HG02973 (cell line): ENCODE data around the gene PTRHD1.

Experiments used
- ATAC-seq: cut with Tn5 transposase; IDR thresholded peaks from one replicate; pipeline ENCODE4 v1.9.1; 2021; ENCODE audit warnings: moderate library complexity; ENCODE audit not compliant: unreplicated experiment

PTRHD1 gene

DNA sequence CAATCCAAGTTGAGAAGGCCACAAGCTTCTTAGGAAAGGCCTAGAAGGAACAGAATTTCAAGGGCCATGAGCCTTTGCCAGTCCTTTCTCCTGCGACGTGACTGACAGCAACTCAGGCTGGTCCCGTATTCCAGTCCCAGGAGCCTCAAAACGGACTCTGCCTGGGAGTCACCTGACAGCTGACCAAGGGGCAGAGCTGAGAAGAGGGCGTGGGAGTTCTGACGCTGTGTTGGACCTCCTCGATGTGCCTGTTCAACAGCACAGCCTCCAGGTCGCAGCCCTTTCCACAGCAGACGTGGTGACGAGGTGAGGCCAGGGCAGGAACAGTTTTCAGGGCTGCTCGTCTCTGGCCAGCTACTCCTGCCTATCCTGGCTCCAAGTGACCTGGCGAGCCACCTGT, 37.6 kb upstream of the PTRHD1 start:
- no peak for ATAC-seq

DNA sequence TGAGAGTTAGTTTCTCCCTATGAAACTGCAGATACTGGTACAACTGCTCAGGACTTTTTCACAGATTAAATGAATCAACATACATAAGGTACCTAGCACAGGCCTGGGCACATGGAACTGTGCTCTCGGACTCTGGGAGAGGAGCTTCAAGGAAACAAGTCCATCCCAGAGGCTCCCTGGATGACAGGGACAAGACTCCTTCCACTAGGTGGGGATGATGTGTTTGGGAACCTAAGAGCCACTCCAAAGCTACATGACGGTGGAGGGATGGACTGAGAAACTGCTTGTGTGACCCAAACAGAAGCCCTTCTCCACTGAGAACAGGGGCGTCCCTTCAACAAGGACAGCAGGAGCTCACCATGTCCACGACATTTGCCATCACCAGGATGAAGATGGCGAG, 37.2 kb upstream of the PTRHD1 start:
- ATAC-seq, result no peak

DNA sequence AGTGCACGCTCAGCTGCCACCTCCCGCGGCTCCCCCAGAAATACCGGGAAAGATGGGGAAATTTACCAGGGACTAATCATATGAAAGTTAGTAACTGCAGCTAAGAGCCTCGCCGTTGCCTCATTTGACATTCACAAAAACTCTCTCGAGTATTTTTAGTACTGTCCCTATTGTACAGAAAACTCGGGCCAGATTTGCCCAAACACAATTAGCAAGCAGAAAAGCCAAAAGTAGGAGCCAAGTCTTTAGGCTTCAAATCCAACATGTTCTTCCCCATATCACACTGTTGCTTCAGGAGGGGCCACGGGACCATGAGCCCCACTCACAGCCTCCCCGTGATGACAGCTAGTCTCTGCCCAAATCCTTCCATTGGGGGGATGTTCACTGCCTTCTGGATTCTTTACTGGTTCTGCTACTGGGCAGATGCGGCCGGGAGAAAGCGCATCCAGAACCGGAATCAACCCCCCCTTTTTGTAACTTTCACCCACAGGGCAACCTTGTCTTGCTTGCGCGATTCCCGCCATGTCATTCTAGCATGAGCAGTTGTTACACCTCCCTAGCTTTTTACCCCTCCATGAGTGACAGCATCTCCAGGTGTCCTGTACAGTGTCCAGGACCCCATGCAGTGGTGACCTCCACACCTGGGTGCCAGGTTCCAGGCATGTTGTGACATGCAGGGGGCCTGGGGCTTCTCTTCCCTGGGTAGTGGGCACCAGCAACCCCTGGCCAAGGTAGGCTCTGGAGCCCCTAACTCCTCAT, 35.2 kb upstream of the PTRHD1 start:
- ATAC-seq, result no peak

DNA sequence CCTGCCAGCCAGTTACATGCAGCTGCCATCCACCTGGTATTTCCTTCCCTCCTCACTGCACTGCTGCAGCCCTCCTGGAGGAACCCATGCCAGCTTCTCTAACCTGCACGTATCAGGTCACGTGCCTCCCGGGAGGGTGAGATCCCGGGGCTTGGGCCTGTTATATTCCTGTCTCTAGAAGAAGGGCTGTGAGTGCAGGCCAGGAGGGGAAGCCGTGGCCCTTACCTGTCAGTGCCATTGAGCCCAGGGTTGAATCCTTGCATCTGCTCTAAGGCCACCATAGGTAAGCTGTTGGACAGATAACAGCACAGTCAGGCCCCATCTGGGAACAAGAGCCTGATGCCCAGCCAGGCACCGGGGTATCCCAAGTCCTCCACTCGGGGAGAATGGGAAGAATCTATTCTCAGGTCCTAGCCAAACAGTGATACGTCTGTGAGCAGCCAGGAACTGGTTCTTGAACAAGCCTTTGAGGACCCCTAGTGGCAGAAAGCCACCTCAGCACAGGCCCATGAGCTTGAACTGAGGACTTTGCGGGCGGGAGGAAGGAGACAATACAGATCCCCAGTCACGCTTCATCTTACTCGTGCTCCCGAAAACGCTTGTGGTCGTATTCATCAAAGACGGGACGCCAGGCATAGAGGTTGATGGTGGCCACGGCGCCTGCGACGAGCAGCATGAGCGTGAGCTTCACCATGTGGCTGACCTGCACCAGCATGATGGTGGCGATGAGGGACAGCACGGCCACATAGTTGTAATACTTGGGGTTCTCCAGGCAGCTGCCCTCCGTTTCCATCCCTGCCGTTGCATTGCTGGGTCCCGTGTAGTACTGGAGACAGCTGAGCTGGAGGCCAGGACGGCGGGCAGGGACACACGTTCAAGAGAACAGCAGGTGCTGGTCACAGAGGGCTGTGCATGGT, 34.4 kb upstream of the PTRHD1 start:
- ATAC-seq, result peak; percentile 66

DNA sequence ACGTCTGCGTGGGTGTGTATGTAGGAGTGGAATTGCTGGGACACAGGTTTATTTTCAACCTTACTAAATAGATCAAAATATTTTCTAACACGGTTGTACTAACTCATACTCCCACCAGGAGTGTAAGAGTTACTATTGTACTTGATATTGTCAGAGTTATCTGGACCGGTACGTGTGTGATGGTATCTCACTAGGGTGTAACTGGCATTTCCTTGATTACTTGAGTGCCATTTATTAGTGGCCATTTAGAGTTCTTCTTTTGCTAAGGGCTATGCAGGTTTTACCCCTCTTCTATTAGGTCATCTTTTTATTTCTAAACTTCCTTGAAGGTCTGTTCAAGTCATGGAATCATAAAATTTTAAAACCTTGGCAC, 33.6 kb upstream of the PTRHD1 start:
- no peak for ATAC-seq

DNA sequence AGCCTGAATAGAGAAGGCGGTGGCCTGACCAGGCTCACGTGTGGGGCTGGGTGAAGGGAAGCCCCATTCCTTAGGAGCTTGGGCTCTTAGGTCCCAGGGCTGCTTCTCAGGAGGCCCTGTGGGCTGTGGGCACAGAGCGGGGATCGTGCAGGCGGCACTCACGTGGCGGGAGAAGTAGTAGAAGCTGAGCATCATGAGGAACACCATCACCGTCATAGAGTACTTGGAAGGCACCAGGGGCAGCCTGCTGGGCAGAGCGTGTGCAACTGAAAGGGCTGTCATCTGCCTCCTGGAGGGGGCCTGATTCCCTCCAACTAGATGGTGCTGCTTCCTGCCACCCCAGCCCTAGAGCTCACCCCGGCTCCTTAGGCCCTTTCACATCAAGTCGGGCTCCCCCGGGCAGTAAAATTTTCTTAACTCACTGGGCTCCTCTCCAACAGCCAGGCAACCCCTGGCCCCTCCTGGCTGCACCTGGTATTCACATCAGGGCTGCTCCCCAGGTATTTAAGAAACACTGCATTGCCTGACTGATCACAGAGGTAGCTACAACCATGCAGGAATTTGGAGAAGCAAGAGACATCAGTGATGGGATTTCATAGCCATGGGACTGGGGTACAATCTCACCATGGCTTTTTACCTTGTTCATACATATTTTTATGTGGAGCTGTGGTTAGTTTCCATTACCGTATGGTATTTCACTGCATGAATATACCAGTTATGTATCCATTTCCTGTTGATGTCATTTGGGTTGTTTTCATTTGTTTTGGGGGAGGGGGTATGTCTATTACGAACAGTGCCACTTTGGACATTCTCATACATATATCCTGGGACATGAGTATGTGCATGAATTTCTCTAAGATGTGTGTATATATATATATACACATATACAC, 32.9 kb upstream of the PTRHD1 start:
- no peak for ATAC-seq

DNA sequence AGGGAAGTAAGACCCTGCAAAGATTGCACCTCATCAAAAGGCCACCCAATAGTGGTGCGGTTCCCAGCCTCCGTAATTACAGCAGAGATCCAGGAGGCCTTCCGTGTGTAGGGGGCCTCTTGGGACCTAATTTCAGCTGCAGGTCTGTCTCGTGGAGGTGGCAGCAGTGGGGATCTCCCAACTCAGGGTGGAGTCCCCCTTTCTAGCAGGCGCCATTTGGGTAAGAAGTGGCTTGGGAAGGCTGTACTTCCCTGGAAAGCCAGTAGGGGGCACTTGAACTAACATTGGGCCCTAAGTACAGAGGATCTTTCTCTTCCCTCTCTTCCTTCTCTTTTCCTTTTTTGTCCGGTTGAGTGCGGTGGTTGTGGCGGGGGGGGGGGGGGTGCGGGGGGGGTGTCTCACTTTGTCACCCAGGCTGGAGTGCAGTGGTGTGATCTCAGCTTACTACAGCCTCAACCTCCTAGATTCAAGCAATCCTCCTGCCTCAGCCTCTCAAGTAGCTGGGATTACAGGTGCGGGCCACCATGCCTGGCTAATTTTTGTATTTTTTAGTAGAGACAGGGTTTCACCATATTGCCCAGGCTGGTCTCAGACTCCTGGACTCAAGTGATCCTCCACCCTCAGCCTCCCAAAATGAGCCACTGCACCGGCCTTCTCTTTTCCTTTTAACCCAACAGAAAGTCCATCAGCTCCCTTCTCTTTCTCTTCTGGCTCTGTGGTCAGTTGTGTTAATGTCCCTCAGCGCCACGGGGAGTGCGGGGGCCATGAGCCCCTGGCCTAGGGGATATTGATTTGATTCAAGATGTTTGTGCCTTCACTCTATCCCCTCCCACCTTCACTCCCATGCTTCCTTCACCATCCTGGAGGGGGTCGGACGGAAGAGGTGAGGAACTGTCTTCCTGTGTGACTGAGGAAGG, 32.0 kb upstream of the PTRHD1 start:
- no peak for ATAC-seq

DNA sequence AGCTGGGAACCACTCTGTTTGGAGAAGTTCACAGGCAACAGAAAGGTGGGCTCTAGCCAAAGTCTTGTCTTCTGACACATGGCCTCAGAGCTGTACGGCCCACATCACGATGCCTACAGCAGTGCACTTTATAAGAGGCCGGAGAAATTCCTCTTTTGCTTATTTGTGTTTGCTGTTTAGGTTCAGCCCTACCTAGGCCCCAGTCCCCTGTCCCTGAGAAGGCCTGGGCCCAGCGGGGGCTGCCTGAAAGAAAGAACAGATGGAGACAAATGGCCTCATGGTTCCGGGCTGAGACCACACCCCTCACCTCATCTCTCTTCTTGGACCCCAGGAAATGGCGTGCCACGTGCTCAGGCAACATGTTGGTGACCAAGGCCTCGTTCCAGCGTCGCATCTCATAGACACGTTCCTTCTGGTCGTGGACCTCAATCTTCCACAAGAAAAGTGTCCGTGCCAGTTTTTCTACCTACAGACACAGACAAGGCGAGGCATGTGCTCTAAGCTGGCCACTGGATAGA, 30.9 kb upstream of the PTRHD1 start:
- no peak for ATAC-seq

DNA sequence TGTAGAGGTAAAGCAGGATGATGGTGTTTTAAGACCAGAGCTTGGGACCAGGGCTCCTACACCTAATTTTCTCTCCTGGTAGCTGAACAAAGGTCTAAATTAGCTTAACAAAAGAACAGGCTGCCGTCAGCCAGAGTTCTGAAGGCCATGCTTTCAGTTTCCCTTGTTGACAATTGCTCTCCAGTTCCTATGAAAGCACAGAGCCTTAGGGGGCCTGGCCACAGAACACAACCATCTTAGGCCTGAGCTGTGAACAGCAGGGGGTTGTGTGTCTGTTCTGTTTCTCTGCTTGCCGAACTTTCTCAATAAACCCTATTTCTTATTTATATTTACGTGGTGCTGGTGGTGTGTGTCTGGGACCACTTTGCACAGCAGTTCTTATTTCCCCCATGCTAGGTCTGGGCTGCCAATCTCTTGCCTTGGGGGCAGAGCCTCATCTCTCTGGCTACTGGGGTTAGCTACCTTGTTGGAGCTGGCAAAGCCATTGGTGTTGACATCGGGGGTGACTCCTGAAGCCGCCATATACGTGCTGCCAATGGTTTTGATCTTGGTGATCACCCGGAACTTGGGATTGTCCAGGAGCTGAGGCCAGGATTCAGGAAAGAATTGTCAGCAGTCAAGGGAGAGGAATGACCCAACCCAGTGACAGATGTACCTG, 29.0 kb upstream of the PTRHD1 start:
- no peak for ATAC-seq

DNA sequence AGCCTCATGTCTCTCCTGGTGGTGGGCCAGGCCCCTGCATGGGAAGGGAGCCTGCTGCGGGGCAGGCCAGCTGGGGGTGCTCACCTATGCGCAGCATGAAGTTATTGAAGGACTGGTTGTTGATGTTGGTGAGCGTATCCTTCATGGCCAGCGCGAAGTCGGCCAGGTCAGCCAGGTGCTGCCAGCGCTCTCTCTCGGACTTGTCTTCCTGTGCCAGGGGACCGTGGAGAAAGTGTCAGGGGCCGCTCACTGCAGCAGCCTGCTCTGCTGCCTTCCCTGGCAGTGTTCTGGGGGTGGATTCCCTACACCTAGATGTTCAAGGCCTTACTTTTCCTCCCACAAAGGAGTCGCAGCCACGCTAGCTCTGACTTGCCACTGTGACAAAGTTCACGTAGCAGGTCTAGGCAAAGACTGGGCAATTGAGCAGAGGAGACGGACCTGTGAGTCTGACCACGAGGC, 28.3 kb upstream of the PTRHD1 start:
- no peak for ATAC-seq

DNA sequence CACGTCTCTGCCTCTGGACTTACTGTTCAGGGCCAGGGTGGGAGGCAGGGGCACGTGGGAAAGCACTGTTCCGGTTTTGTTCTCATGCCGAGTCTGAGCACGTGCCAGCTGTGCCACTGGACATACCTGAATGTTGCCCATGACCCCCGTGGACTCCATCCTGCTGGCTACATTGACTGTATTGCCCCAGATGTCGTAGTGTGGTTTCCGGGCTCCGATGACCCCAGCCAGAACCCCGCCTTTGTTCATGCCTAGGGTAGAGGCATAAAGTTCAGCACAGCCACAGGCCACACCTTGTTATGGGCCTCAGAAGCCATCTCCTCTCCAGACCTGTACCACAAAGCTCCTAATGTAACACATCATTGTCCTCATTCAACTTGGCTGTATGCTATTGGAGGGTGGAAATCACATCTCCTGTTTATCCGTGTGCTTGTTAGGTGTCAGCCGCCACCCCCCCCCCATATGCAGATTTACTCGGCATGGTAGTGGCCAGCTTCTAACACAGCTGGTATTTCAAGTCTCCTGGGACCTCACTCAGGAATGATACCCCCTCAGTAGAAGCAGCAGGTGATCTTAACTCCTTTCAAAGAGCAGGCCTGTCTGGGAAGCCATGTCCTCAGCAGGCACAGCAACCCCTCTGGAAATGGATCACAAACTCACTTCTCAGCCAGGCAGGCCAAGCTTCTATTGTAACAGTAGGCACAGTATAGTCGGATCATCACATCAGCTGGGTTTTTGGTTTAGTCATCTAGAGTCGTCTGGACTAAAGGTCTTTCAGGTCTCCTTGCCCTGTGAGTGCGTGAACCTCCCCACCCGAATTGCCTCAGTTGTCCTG, 27.6 kb upstream of the PTRHD1 start:
- ATAC-seq, result no peak

DNA sequence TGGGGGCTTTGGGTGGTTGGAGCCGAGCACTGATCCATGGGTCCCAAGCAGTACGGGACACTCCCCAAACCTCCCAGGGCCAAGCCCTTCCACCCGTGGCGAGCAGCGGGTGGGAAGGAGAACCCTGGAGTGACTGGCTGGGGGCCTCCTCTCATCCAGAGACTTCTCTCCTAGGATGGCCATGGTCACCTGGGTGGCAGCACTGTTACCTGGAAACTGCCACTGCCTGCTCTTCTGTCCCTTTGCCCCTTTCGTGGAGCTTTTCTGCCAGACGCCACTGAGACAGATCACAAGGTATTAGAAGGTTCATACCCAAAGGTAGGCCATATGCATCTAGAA, 27.0 kb upstream of the PTRHD1 start:
- ATAC-seq, result no peak

DNA sequence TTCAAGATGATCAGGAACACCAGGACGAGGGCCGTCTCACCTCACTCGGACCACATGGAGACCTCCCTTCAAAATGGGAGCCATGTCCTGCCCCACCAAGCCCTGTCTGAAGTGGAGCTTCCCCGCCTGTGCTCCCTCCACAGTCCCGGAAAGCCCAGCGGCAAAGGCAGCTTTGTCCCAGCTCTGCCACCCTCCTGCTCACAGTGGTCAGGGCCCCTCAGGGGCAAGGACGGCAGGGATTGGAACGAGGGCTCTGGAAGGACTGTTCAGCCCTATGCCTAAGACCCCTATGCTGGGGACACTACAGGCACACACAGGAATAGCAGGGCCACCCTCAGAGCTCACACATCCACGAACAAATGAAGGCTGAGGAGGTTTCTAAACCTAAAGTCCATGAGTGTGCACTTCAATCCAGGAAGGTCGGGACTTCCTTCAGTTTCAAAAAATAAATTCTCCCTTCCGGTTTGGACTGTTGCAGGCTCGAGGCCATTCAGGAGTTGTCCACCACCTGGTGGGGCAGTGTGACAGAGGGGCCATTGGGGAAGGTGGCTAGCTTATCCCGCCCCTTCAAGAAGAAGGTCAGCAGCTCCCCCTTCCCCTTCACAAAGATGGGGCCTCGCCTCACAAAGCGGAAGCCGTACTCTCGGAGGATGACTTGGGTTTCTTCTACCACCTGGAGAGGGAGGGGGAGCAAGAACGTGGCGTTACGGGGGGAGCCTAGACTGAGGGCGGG, 26.4 kb upstream of the PTRHD1 start:
- no peak for ATAC-seq

DNA sequence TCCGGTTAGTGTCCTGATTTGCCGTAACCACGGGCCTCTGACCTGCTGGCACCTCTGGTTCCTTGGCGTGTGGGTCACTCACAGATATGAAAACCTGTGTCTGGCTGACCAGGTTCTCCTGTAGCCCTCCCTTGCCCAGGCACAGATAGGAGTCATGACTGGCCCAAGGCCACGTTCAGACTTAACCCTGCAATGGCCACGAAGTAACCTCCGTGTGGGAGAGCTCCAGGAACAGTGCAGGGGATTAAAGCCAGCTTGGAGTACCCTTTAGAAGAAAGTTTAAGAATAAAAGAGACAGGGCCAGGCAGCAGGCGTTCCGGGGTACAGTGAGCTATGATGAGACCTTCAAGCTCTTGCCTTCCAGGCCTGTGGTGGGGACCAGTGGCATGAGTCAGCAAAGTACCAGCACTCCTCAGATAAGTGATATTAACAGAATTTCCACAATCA, 25.6 kb upstream of the PTRHD1 start:
- no peak for ATAC-seq

DNA sequence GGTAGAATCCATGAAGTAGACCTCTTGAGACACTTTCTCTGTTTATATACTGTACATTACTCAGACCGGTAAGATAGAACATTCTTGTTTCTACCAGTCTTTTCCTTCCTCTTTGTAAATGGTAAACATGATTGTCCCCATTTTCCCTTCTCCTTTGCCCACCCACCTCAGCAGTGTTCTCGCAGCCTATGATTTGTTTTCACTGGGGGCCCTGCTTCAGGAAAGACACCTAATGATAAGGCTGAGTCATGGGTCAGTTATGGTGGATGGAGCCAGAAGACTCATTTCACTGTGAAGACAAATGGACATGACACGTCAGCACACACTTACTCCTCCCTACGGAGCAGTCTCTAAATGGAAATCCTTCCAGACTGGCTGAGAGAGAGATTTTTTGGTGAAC, 23.7 kb upstream of the PTRHD1 start:
- ATAC-seq, result no peak

DNA sequence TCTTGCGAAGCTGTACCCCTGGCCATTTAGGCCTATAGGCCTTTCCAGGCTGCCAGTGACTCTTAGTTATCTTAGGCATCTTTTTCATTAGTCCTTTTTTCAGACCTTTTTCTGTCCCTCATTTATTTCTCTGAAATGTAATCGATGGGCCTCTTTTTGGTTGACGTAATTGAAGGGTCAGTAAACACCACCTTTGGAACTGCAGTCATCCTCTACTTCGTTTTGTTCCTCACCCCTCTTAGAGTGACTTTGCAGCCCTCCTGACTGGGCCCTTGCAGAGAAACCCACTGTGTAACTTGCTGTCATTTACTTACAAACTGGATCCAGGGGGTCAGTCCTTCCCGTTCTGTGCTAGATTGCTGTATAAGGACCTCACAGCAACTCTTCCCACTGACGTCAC, 23.2 kb upstream of the PTRHD1 start:
- no peak for ATAC-seq

DNA sequence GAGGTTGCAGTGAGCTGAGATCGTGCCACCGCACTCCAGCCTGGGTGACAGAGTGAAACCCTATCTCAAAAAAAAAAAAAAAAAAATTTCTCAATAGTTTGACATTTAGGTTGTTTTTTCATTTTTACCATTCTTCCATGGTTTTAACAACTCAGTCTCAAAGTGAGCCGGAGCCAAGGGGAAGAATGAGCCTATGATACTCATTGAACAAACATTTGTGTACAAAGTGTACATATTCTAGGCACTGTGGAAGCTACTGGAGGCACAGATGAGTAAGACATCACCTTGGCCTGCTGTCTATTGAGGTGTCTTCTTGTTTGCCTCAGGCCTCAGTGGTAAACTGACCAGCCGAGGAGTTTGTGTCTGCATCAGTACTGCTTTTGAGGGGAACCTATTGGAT, 22.0 kb upstream of the PTRHD1 start:
- no peak for ATAC-seq

DNA sequence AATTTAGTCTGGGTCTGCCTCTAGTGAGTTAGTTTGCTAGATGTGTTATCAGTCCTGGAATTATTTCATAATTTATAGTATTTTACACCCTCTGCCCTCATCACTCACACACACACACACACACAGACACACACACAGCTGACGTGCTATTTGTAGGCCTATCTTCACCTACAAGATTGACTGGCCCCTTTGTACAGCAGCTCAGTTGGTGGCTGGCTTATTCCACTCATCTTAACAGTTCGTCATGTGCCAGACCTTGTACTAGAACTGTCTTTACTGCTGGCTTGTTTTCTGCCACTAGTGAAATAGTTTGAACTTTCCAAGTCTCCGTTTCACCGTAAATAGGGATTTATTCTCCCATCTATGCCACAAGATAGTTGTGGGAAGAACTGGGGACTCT, 21.3 kb upstream of the PTRHD1 start:
- ATAC-seq, result no peak
